Vagina (tissue), 2 donors: ENCODE results near the gene COL5A1. TPM values are rescaled to one million over a fixed set of nuclear protein-coding genes. Genes with fewer than 3 reads are reported as not detected.

Experiments
- DNase-seq, 2 donors: peaks; one replicate each; pipeline ENCODE4 v3.0.0-alpha.2; 2017; ENCODE audit errors: extremely low spot score in 2 of 2
- H3K27ac ChIP-seq: fragments of 200-600 bp; sonication (generic); one replicate; pipeline ENCODE4 v1.5.1; 2019
- H3K27me3 ChIP-seq: fragments of 200-600 bp; sonication (generic); one replicate; pipeline ENCODE4 v1.5.1; 2019
- H3K36me3 ChIP-seq, 2 donors: fragments of 200-600 bp; sonication (generic); one replicate each; pipeline ENCODE4 v1.5.1; 2017 to 2019
- H3K4me1 ChIP-seq: fragments of 200-600 bp; sonication (generic); one replicate; pipeline ENCODE4 v1.5.1; 2019
- H3K4me3 ChIP-seq, 2 donors: fragments of 200-600 bp; sonication (generic); 1 replicate in 1 of 2; 2 replicates in 1 of 2; pipeline ENCODE4 v1.5.1; 2016 to 2019
- H3K9me3 ChIP-seq: fragments of 200-600 bp; sonication (generic); one replicate; pipeline ENCODE4 v1.5.1; 2019
- POLR2A ChIP-seq, 2 donors: fragments of 450-650 bp; IDR thresholded peaks; one replicate each; pipeline ENCODE4 v1.6.1; 2017; ENCODE audit warnings: antibody characterized with exemption in 2 of 2, mild to moderate bottlenecking in 2 of 2, moderate library complexity in 2 of 2
- POLR2AphosphoS5 ChIP-seq, 2 donors: sonication (generic); formaldehyde crosslinking; IDR thresholded peaks; one replicate each; pipeline ENCODE4 v1.9.0; 2017; ENCODE audit warnings: antibody characterized with exemption in 2 of 2, mild to moderate bottlenecking in 2 of 2, low read depth in 1 of 2; ENCODE audit not compliant: insufficient read depth in 1 of 2
- intact Hi-C: fragments of 100-400 bp; cut with DNase I; formaldehyde crosslinking; loops from one replicate; pipeline ENCODE4 v1.15.1; 2023
- total RNA-seq: library from RNA; depleted of rRNA; stranded (reverse); fragments of >200 nt; gene quantifications from one replicate; pipeline ENCODE4 v1.2.3, GENCODE V29; 2016
- TF ChIP-seq, protein P1 (sequence below), 3 experiments: fragments of 450-650 bp in 2 of 3; fragments of 200-600 bp in 1 of 3; sonication (generic) in 1 of 3; IDR thresholded peaks; one replicate each; pipeline ENCODE4 v1.5.1; 2017 to 2019; ENCODE audit warnings: antibody characterized with exemption in 3 of 3, mild to moderate bottlenecking in 2 of 3, moderate library complexity in 2 of 3

COL5A1 gene
- total RNA-seq, 1 donor from 2014 or later, result 36.6 TPM

DNA sequence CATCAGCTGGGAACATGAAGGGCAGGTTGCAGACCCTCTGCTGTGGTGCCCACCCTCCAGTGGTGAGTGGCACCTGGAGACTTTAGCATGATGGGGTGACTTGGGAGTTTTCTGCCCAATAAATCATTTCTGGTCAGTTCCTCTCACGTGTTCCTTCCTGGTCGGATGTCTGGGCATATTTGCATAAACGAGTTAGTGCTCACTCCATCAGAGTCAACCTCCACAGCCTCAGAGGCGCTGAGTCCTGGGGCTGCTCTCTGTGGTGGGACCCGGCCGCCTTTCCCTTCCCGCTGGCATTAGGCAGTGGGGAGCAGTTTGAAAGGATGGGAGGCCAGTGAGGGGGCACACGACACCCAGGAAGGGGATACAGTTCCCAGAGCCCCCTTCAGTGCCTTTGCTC lies 125.0 kb downstream of the COL5A1 start:
- H3K36me3 ChIP-seq, result peaks cover 0 to 38% of the 10 kb centered on the region in 2 donors
- intact Hi-C loops, result no loop called here
- TF ChIP-seq, protein P1, sequence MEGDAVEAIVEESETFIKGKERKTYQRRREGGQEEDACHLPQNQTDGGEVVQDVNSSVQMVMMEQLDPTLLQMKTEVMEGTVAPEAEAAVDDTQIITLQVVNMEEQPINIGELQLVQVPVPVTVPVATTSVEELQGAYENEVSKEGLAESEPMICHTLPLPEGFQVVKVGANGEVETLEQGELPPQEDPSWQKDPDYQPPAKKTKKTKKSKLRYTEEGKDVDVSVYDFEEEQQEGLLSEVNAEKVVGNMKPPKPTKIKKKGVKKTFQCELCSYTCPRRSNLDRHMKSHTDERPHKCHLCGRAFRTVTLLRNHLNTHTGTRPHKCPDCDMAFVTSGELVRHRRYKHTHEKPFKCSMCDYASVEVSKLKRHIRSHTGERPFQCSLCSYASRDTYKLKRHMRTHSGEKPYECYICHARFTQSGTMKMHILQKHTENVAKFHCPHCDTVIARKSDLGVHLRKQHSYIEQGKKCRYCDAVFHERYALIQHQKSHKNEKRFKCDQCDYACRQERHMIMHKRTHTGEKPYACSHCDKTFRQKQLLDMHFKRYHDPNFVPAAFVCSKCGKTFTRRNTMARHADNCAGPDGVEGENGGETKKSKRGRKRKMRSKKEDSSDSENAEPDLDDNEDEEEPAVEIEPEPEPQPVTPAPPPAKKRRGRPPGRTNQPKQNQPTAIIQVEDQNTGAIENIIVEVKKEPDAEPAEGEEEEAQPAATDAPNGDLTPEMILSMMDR (IDR thresholded peaks at IDR 0.05), result no peak
- TF ChIP-seq POLR2AphosphoS5 (IDR thresholded peaks at IDR 0.05; ENCODE audit: insufficient read depth in 1 of 2, low read depth in 1 of 2) (no peak), POLR2A (IDR thresholded peaks at IDR 0.05) (no peak)

DNA sequence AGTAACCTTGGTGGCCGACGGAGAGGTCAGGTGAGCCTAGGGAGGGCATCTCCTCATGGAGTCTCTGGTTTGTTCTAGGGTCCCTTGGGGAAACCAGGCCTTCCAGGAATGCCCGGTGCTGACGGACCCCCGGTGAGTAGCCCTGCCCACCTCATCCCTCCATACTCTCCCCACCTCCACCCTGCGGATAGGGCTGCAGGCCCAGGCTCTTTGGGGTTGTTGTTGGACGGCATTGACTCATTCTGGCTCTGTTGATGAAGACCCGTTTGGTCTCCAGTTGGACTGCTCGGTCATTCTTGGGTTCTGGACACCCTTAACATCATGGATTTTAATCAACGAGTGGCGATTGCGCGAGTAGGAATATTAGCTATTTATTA lies 126.7 kb downstream of the COL5A1 start:
- intact Hi-C loops, result no loop called here
- H3K27ac ChIP-seq, result peak overlapping the region; percentile 18
- no peaks in the 10 kb centered on the region for H3K9me3 ChIP-seq
- TF ChIP-seq, protein P1 (IDR thresholded peaks at IDR 0.05), result no peak
- TF ChIP-seq POLR2AphosphoS5 (IDR thresholded peaks at IDR 0.05; ENCODE audit: insufficient read depth in 1 of 2, low read depth in 1 of 2), result no peak
- no peak for TF ChIP-seq POLR2A (IDR thresholded peaks at IDR 0.05)
- no peak for DNase-seq
- H3K4me3 ChIP-seq, result no peak overlapping the region
- H3K36me3 ChIP-seq, result peaks cover 0 to 35% of the 10 kb centered on the region in 2 donors
- H3K27me3 ChIP-seq, result no peaks in the 10 kb centered on the region
- H3K4me1 ChIP-seq, result peaks cover 8% of the 10 kb centered on the region

More for the DNA sequence above, 125.0 kb downstream of the COL5A1 start:
- Histone ChIP-seq H3K27ac (no peak overlapping the region), H3K4me1 (peaks cover 8% of the 10 kb centered on the region), H3K27me3 (no peaks in the 10 kb centered on the region), H3K9me3 (no peaks in the 10 kb centered on the region), H3K4me3 (no peak overlapping the region)
- no peak for DNase-seq

DNA sequence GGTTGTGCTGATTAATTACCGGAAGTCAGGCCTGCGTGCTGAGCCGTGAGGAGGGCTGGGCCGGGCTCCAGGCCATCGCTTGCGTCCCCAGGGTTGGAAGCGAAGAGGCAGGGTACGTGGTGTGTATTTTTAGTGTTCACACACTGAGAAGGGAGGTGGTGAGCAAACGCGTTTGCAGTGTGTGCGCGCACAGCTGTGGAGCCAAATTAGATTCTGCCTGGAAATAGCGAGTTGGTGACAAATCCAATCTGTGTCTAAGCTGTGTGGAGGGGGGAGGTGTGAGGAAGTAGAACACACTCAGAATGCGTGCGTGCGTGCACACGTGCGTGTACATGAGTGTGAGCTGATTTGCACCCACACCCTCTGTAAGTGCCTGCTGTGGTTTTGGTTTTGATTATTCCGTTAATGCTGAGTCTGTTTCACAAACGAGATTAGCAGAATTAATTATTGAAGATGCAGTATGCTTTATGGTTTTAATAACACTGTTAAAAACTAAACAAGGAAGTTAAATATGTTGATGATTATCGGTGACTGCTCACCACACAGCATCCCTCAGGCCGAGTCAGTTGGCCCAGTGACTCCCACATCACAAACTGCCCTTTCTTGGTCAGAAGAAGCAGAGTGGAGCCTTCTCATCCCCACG lies 127.2 kb downstream of the COL5A1 start:
- peaks cover 0 to 35% of the 10 kb centered on the region in 2 donors for H3K36me3 ChIP-seq
- TF ChIP-seq POLR2AphosphoS5 (IDR thresholded peaks at IDR 0.05; ENCODE audit: insufficient read depth in 1 of 2, low read depth in 1 of 2) (peak in 1 of 2 donors; percentile 34), POLR2A (IDR thresholded peaks at IDR 0.05) (no peak)
- TF ChIP-seq, protein P1 (IDR thresholded peaks at IDR 0.05), result no peak
- H3K4me3 ChIP-seq, result no peak overlapping the region
- H3K27me3 ChIP-seq, result no peaks in the 10 kb centered on the region
- no peaks in the 10 kb centered on the region for H3K9me3 ChIP-seq
- H3K4me1 ChIP-seq, result peaks cover 8% of the 10 kb centered on the region
- intact Hi-C loops, result no loop called here
- no peak for DNase-seq
- peak overlapping the region; percentile 18 for H3K27ac ChIP-seq

DNA sequence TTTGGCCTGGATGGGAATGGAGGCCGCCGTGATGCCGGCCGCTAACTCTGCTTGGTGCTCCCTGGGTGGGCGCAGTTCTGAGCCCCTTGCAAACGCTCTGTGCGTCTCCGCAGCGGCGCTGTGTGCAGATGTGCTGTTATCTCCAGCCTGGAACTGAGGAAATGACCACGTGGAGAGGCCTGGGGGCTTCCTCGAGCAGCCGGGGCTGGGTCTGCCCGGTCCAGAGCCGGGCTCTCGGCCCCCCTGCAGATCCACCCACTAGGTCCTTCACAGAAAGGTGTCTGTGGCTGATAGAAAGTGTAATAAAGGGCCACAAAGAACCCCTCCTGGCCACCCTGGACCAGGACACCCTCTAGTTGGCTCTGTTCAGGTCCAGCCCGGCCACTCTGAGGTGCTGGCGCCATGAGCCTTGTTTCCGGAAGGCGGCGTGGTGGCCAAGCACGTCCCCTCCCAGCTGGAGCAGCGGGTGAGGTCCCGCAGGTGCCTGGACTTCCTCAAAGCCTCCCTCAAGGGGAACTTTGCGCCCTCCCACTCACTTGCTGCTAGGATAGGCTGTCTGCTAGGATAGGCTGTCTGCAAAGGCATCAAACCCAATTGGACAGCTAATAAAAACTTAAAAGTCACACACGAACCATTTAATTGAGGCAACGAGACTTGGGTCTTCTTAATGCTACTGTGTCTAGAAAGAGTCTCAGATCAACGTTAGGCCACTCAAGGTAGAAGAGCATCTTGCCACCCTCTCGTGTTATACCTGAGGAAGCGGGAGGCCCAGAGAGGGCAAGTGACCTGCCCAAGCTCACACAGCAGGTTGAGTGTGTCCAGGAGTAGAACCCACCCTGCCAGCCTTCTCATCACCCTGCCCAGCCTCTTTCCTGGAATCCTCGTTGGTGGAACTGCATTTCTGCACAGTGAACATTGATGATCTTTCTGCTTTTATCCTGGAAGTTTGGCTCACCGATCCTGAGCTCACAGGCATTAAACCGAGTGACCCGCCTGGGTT lies 129.7 kb downstream of the COL5A1 start:
- intact Hi-C loops, result no loop called here

More for the DNA sequence above, 129.7 kb downstream of the COL5A1 start:
- Histone ChIP-seq H3K4me3 (no peak overlapping the region), H3K36me3 (peaks cover 0 to 31% of the 10 kb centered on the region in 2 donors), H3K27ac (no peak overlapping the region), H3K27me3 (no peaks in the 10 kb centered on the region), H3K4me1 (peaks cover 20% of the 10 kb centered on the region), H3K9me3 (no peaks in the 10 kb centered on the region)
- no peak for TF ChIP-seq POLR2AphosphoS5 (IDR thresholded peaks at IDR 0.05; ENCODE audit: insufficient read depth in 1 of 2, low read depth in 1 of 2)
- TF ChIP-seq POLR2A (IDR thresholded peaks at IDR 0.05), result no peak
- TF ChIP-seq, protein P1 (IDR thresholded peaks at IDR 0.05), result no peak
- DNase-seq, result no peak
